ENCODE data around the gene TTC14. TPM values are rescaled to one million over a fixed set of nuclear protein-coding genes. Genes with fewer than 3 reads are reported as not detected.

The TTC14 gene, protein sequence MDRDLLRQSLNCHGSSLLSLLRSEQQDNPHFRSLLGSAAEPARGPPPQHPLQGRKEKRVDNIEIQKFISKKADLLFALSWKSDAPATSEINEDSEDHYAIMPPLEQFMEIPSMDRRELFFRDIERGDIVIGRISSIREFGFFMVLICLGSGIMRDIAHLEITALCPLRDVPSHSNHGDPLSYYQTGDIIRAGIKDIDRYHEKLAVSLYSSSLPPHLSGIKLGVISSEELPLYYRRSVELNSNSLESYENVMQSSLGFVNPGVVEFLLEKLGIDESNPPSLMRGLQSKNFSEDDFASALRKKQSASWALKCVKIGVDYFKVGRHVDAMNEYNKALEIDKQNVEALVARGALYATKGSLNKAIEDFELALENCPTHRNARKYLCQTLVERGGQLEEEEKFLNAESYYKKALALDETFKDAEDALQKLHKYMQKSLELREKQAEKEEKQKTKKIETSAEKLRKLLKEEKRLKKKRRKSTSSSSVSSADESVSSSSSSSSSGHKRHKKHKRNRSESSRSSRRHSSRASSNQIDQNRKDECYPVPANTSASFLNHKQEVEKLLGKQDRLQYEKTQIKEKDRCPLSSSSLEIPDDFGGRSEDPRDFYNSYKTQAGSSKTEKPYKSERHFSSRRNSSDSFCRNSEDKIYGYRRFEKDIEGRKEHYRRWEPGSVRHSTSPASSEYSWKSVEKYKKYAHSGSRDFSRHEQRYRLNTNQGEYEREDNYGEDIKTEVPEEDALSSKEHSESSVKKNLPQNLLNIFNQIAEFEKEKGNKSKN
- 100 to 1,000 TPM in 2 of 3 donors, 10 to 100 TPM in 1; 92.9 to 115 (median 112) TPM for total RNA-seq
- 141 TPM for total RNA-seq (2013)

GRCh38 chr3:180601688-180602666 is at the start of gene TTC14:
Gene TTC14, plus strand, starts transcription at chr3:180602163. Its CDS starts 99 bp downstream, at chr3:180602262.
- intact Hi-C loops (cut with micrococcal nuclease), result loop anchor here (2.0 to 5.0 kb wide), 2 partner anchors 310 to 997 kb away; partner anchors contain the start of genes FXR1, MRPL47 and NDUFB5
- Histone ChIP-seq H3K27me3 (ENCODE audit: control insufficient read depth, insufficient read depth, low read length) (peaks cover under 1% of the 10 kb centered on the region), H3K36me3 (ENCODE audit: control insufficient read depth, insufficient read depth, low read length) (peaks cover 32% of the 10 kb centered on the region), H3K9me3 (ENCODE audit: control insufficient read depth, insufficient read depth, low read length) (peaks cover 3% of the 10 kb centered on the region), H3K27ac (ENCODE audit: low read length) (peak within 1 kb of the TSS; percentile 90), H3K4me1 (ENCODE audit: control insufficient read depth, insufficient read depth, low read length) (peaks cover 5% of the 10 kb centered on the region), H3K4me3 (ENCODE audit: low read length) (peak within 1 kb of the TSS; percentile 60)
- WGBS (ENCODE audit: insufficient coverage), result 9% methylated on average over 70 of the region's 70 CpGs
- Mint-ChIP-seq H3K9me3 (no peaks in the 10 kb centered on the region), H3K4me1 (peaks cover 23 to 26% of the 10 kb centered on the region in 2 donors), H3K4me3 (peak within 1 kb of the TSS; percentile 97), H3K36me3 (peaks cover 8% of the 10 kb centered on the region), H3K27me3 (ENCODE audit: low read depth in 2 of 2) (peaks cover 20 to 29% of the 10 kb centered on the region in 2 donors), H3K27ac (peak within 1 kb of the TSS; percentile 97 to 98)
- no peak for TF ChIP-seq CTCF (IDR thresholded peaks at IDR 0.05)
- ATAC-seq (peak; percentile 93 to 98 (median 93)), DNase-seq (peak; percentile 84 to 97)

- TF ChIP-seq CTCF (IDR thresholded peaks at IDR 0.05), result no peak
- ATAC-seq, result no peak
- intact Hi-C loops (cut with micrococcal nuclease), result no loop called here
- peaks cover 0 to 5% of the 10 kb centered on the region in 2 donors for H3K27me3 Mint-ChIP-seq (ENCODE audit: low read depth in 2 of 2)
- Histone ChIP-seq H3K4me3 (ENCODE audit: low read length) (no peak overlapping the region), H3K9me3 (ENCODE audit: control insufficient read depth, insufficient read depth, low read length) (no peaks in the 10 kb centered on the region), H3K36me3 (ENCODE audit: control insufficient read depth, insufficient read depth, low read length) (no peaks in the 10 kb centered on the region), H3K27ac (ENCODE audit: low read length) (no peak overlapping the region), H3K4me1 (ENCODE audit: control insufficient read depth, insufficient read depth, low read length) (no peaks in the 10 kb centered on the region), H3K27me3 (ENCODE audit: control insufficient read depth, insufficient read depth, low read length) (no peaks in the 10 kb centered on the region)
- no peak overlapping the region for H3K27ac Mint-ChIP-seq
- H3K9me3 Mint-ChIP-seq, result peaks cover 11% of the 10 kb centered on the region in 2 donors
- H3K4me1 Mint-ChIP-seq, result no peaks in the 10 kb centered on the region
- WGBS (ENCODE audit: insufficient coverage), result 90% methylated on average over 4 of the region's 4 CpGs
- DNase-seq, result no peak
- no peak overlapping the region for H3K4me3 Mint-ChIP-seq
- H3K36me3 Mint-ChIP-seq, result peaks cover 5% of the 10 kb centered on the region
Observed at GRCh38 chr3:180563406-180563805, 38.6 kb upstream of the TTC14 start.

DNA sequence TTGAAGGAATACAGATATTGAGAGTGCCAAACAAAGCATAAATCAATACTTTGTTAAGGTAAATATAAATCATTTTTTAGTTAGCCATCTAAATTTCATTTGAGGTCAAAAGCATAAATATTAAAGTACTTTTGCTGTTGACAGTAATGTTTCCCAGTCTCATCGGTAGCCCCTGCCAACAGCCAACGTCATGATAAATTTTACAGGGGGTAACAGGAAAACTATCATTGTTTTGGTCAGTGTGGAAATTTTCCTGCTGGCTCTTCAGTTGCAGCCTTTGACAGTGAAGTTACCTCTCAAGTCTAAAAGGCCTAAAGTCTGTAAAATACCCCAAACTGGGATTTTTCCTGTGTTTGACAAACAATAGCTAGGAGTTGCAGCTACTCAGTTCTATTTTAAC is 37.3 kb upstream of the TTC14 start:
- TF ChIP-seq CTCF (IDR thresholded peaks at IDR 0.05), result no peak
- no peak overlapping the region for H3K4me3 Mint-ChIP-seq
- intact Hi-C loops (cut with micrococcal nuclease), result no loop called here
- no peaks in the 10 kb centered on the region for H3K4me1 Mint-ChIP-seq
- ATAC-seq, result no peak
- H3K9me3 ChIP-seq (ENCODE audit: control insufficient read depth, insufficient read depth, low read length), result no peaks in the 10 kb centered on the region
- no peak overlapping the region for H3K4me3 ChIP-seq (ENCODE audit: low read length)
- no peak for DNase-seq
- H3K27ac ChIP-seq (ENCODE audit: low read length), result no peak overlapping the region
- H3K27me3 Mint-ChIP-seq (ENCODE audit: low read depth in 2 of 2), result peaks cover 2 to 9% of the 10 kb centered on the region in 2 donors
- no peaks in the 10 kb centered on the region for H3K4me1 ChIP-seq (ENCODE audit: control insufficient read depth, insufficient read depth, low read length)
- no peaks in the 10 kb centered on the region for H3K36me3 ChIP-seq (ENCODE audit: control insufficient read depth, insufficient read depth, low read length)
- H3K27ac Mint-ChIP-seq, result no peak overlapping the region
- no peaks in the 10 kb centered on the region for H3K27me3 ChIP-seq (ENCODE audit: control insufficient read depth, insufficient read depth, low read length)
- peaks cover 3 to 6% of the 10 kb centered on the region in 2 donors for H3K9me3 Mint-ChIP-seq
- H3K36me3 Mint-ChIP-seq, result peaks cover 1% of the 10 kb centered on the region
- 89% methylated on average over 2 of the region's 2 CpGs for WGBS (ENCODE audit: insufficient coverage)

All from natural killer cell (primary cell).